ENCODE data around the gene GTF2H2.
A peak's percentile ranks its signal among the peaks of the same experiment; 100 is the strongest.
"Not testable (repeated sequence)": the region's sequence is repeated elsewhere in the genome, so short reads cannot be mapped to it uniquely, and the experiment has no call there.

Gene GTF2H2

DNA sequence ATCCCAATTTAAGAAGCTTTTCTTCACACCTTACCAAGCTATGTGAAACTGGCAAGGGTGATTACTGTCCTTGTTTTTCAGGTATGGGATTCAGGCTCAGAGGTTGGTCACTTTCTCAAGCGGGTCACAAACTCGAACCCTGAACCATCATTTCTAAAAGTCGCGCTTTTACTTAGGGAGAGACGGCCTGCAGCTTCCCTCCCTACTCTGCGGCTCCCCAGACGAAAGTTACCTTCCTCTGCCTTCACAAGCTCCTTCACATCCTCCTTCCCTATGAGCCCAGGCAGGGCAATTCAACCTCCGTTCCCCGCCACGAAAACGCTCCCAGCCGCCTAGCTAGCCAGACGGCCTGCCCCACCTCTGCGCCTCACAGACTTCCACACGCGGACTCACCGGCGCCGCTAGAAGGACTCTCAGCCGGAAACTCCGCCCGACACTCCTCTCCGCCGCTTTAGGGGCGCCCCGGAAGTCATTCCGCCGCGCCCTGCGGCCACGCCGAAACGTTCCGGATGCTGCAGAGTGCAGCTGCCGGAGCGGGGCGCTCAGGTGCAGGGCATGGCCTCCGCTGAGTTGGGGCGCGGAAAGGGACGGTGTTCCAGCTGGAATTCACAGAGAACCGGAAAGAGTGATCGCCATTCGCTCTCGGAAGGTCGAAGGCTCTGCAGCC, at the start of gene GTF2H2:
TSS of gene GTF2H2 (minus strand) at position 415 of the 667 bp plus-strand sequence. CDS start 4,913 bp downstream, outside the sequence.
- FAIRE-seq, result peak; percentile 71

DNA sequence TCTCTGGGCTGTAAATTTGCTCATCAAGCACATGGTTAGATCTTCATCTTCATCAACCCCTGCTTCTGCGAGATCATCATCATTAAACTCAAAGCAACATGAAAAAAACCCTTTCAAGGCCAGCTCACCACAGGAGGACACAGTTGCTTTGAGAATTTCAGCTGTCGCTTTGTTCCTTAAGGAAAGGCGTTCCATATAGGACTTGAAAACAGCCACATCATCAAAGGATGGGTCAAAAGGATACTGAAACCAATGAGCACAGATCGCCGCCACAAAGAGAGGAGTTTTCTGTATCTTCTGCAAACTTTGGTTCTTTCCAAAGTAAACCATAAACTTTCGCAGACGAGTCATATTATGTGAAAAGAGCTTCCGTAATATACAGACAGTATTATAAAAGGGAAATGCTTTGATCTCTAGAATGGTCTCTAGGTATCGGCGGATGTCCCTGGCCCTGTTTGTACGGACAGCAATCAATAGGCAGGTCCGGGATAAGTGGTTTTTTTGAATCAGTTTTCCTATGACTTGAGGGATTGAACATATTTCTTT, 42.3 kb upstream of the GTF2H2 start:
- FAIRE-seq, result not testable (repeated sequence)

DNA sequence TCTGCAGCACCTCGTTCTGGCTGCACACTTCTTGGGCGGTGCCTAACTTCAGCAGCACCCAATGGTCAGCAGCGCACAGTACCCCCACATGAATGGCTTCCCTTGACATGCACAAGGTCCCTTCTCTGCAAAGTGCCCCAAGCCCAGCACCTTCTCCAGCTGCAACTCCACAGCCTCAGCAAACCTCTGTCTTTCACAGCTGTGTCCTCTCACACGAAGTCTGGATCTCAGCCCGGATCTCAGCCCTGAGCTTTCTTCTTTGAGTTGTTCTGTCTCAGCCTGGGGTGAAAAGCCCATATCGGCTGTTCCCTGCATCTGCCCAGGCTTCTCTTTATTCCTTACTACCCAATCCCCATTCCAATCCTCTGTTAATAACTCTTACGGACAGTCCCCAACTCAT, 32.5 kb upstream of the GTF2H2 start:
- FAIRE-seq, result not testable (repeated sequence)

- FAIRE-seq, result not testable (repeated sequence)
Observed at GRCh38 chr5:71097930-71098203, 30.4 kb upstream of the GTF2H2 start.

- FAIRE-seq, result not testable (repeated sequence)
Observed at GRCh38 chr5:71097173-71097929, 29.9 kb upstream of the GTF2H2 start.

DNA sequence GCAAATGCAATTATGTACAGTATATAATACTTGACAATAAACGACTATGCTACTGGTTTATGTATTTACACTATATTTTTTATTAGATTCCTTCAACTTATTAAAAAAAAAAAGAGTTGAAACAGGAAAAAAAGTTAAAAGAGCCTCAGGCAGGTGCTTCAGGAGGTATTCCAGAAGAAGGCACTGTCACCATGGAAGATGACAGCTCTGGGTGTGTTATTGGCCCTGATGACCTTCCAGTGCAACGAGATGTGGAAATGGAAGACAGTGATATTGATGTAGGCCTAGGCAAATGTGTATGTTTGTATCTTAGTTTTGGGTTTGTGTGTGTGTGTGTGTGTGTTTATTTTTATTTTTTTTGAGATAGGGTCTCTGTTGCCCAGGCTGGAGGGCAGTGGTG, 22.3 kb upstream of the GTF2H2 start:
- not testable (repeated sequence) for FAIRE-seq

DNA sequence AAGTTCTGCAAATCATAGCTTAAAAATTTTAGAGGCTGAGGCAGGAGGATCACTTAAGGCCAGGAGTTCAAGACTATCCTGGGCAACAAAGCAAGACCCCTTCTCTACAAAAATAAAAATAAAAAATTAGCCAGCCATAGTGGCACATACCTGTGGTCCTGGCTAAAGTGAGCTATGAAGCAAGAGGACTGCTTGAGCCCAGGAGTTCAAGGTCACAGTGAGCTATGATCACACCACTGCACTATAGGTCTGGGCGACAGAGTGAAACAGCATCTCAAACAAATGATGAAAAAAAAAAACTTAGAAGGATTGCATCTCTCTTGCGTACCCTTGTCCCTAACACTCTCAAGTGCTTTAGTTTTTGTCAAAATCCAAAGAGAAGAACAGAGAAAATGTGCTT, 21.3 kb upstream of the GTF2H2 start:
- not testable (repeated sequence) for FAIRE-seq

DNA sequence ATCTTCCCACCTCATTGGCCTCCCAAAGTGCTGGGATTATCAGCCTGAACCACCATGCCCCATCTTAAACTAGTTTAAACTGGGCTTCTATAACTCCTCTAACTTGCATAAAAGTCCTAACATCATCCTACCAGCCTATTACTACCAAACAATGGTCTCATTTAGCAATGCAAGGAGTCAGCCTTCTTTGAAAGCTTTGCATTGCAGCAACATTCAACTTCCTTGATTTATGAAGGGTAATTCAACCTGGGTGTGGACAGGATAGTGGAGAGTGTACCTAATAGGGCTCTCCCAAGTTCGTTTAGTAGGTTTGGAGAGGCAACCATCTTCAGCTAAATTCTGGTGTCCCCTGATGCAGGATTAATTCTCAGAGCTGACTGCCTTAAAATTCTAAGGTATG, 18.7 kb upstream of the GTF2H2 start:
- FAIRE-seq, result not testable (repeated sequence)

DNA sequence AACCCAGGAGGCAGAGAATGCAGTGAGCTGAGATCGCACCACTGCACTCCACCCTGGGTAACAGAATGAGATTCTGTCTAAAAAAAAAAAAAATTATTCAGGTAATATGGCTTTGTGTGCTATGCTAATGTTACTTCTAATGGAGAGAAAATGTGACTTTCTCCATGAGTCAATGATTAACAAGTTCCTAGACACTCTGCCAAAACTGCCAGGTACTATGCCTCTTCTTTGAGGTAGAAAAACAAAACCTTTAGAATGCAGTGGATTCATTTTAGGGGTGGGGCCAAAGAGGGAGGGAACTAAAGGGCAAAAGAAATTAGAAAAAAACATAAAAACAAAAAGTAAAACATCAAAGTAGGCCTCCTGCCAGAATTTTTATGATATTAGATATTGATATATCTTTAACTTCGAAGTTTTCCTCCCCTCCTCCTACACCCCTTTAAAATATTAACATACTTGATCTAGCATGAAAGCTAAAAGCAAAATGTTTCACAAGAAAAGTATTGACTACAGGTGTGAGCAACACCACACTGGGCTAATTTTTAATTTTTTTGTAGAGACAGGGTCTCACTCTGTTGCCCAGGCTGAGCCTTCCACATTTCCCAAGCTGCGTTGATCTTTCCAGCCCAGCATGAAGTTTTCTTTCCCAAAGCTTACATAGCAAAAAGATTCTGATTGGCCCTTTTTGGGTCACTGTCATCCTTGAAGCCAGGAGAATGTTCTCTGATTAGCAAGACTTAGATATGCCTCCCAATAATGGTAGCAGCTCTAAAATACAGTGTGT, 17.0 kb upstream of the GTF2H2 start:
- peak; percentile 81 for FAIRE-seq

DNA sequence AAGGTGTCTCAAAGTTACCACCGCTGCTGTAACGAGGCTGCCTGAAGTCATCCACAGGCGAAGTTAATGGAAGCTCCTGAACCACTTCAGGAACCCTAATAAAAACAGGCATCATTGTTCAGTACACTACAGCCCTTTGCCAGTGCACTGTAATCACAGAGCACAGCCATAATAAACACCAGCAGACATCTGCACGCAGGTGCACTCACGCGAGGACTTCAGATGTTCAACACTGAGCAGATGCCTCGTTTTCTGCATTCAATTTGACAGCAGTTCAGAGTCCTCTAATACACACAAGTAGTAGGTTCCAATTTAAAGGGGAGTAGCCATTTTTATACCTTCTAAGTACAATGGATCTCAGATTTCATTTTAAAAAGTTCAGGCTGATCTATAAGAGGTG, 15.4 kb upstream of the GTF2H2 start:
- not testable (repeated sequence) for FAIRE-seq

DNA sequence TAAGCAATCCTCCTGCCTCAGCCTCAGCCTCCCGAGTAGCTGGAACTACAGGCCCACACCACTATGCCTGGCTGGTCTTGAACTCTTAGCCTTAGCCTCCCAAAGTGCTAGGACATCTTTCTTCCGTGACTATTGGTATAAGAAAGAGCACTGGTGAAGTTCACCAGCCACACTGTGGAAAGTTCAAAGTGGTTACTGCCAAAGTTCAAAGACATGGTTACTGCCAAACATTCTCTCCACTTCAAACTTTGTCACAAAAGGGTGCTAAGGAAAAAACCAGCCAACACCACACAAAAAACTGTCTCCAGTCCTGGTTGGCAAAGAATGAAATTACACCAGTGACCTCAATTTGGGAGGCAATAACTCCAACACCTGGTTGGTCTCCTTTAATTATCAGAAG, 14.9 kb upstream of the GTF2H2 start:
- FAIRE-seq, result not testable (repeated sequence)

- peak; percentile 45 for FAIRE-seq
Observed at GRCh38 chr5:71061322-71061721, 6.2 kb downstream of the GTF2H2 start.

DNA sequence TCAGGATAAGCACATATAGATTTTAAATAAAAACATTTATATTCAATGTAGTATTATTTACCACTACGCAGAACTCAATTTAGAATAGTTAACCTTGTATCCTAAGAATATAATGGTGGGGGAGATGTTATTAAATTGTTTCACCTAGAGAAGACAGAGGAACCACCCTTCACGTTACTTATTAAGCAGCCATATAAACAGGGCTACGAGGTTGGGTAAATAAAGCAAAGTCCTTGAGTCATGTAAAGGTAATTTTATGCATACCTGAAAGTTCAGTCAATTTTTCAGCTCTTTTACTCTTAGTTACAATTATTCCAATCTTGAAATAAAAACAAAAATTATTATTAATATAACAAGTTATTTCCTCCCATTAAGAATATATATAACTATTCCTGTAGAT, 8.1 kb downstream of the GTF2H2 start:
- FAIRE-seq, result not testable (repeated sequence)

DNA sequence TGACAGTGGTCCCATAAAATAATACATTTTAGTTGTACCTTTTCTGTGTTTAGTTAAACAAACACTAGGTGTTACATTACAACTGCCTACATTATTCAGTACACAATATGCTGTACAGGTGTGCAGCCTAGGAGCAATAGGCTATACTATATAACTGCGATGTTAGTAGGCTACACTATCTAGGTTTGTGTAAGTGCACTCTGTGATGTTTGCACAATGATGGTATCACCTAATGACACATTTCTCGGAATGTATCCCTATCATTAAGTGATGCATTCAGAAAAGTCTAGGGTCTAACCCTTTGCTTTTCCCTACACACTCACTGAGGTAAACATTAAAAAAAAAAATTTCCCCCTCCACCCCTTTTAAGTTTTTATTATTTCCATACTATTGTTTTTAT, 22.7 kb downstream of the GTF2H2 start:
- not testable (repeated sequence) for FAIRE-seq

GRCh38 chr5:71044128-71044527, 23.3 kb downstream of the GTF2H2 start:
- not testable (repeated sequence) for FAIRE-seq

DNA sequence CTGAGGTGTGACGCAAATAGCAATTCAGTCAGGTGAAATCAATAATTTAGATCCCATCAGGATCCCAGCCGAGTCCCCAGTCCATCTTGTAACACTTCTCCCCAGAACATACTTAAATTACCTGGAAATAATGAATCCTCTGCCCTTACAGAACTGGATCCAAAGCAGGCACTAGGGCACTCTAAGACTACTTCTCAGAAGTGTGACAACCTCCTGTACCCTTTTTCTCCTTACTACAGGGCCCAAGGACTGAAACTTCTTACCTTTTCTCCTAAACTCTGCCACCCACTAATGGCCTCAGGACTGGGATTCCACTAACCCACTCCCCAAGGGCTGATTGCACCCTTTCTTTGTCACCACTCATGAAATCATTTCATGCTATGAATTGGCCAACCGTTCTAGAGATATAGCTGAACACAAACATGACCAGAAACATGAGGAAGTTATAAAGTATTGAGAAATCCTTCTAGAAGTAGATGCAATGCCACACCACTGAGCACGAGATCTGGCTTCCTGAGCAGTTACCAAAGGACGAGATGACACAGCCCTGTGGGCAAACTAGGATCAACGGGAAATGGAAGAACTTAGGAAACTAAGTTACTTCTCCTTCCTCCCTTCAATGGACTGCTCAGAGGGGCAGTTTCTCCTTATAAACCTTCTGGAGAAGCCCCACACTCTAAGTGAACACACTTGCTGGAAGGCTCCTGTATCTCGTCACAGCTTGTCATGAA, 36.3 kb downstream of the GTF2H2 start:
- FAIRE-seq, result not testable (repeated sequence)

DNA sequence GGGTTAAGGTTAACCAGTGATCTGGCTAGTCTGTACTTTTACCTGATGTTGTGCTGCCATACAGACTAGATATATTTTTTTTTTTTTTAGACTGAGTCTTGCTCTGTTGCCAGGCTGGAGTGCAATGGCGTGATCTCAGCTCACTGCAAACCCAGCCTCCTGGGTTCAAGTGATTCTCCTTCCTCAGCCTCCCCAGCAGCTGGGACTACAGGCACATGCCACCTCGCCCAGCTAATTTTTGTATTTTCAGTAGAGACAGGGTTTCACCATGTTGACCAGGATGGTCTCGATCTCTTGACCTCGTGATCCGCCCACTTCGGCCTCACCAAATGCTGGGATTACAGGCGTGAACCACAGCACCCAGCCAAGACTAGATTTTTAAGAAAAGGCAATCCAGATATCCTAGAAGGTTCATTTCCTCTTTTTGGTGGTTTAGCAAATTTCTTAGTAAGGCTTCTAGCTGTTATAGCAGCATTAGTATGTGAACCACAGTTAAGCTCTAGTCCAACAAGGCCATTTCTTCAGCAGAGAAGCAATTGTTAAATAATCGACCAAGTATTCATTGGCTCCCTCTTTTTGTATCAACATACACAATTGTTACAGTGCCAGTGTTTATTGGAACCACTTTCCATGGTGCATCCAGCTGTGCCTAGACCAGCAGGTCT, 42.1 kb downstream of the GTF2H2 start, which contains the start of gene NAIP:
TSS of gene NAIP (minus strand) at position 51 of the 665 bp plus-strand sequence. CDS start 12,424 bp downstream, outside the sequence.
- FAIRE-seq, result not testable (repeated sequence)

DNA sequence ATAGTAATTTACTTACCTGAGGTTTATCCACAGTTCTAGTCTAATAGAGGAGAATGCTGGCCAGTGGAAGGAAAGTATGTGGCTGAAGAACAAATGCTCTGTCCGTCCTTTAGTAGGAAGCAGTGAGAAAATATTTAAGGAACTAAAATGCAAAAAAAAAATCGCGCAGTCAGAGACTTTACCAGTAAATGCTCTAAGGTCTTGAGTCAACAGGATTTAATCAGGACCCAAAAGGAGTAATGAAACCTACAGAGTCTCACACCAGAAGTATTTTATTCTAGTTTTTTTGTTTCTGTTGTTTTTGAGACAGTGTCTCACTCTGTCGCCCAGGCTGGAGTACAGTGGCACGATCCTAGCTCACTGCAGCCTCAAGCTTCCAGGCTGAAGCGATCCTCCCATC, 46.8 kb downstream of the GTF2H2 start:
- FAIRE-seq, result not testable (repeated sequence)

- not testable (repeated sequence) for FAIRE-seq
Observed at GRCh38 chr5:71018376-71019005, 49.0 kb downstream of the GTF2H2 start.

- no peak for FAIRE-seq
Observed at GRCh38 chr5:71014176-71014575, 53.3 kb downstream of the GTF2H2 start.

- FAIRE-seq, result no peak
Observed at GRCh38 chr5:71013575-71013974, 53.9 kb downstream of the GTF2H2 start.
